AG04449 (cell line): Measurements from ENCODE around the gene KRT2.

Experiments
- CTCF ChIA-PET: fragments of 350-600 bp; formaldehyde crosslinking; extraction: SDS; loops from one replicate; lab custom pipeline; 2021; ENCODE audit warnings: antibody characterized with exemption; lab: Yijun Ruan, JAX
- POLR2A ChIA-PET: fragments of 400-600, 350-600 bp; formaldehyde crosslinking; extraction: SDS; loops from one replicate; lab custom pipeline; 2020; ENCODE audit warnings: antibody characterized with exemption, inconsistent platforms; lab: Yijun Ruan, JAX
- DNase-seq: peaks from one replicate; pipeline ENCODE4 v3.0.0-alpha.2; 2010; ENCODE audit warnings: low read depth, low spot score
- H3K4me3 ChIP-seq: 2 replicates; pipeline ENCODE4 v1.5.1; 2011; ENCODE audit warnings: low read depth, mild to moderate bottlenecking, control low read depth, low read length
- CTCF ChIP-seq: IDR thresholded peaks from one replicate; pipeline ENCODE4 v1.5.1; 2011; ENCODE audit warnings: mild to moderate bottlenecking, moderate library complexity, low read length, control low read depth, inconsistent platforms; ENCODE audit not compliant: insufficient read depth; ENCODE audit errors: missing control alignments

KRT2 gene

GRCh38 chr12:52648012-52648550, 3.9 kb downstream of the KRT2 start:
- no peak overlapping the region for H3K4me3 ChIP-seq
- no peak for TF ChIP-seq CTCF
- no peak for DNase-seq
- POLR2A ChIA-PET, result no interaction called here
- CTCF ChIA-PET, result interaction anchor here (1.3 kb wide), 1 partner anchor 12 kb away, joined by 3 read pairs; no protein-coding TSS in a partner anchor

GRCh38 chr12:52647601-52648000, 4.4 kb downstream of the KRT2 start:
- no peak for DNase-seq
- no peak overlapping the region for H3K4me3 ChIP-seq
- TF ChIP-seq CTCF, result no peak
- POLR2A ChIA-PET, result no interaction called here
- CTCF ChIA-PET, result interaction anchor here (1.3 kb wide), 1 partner anchor 11 kb away, joined by 3 read pairs; no protein-coding TSS in a partner anchor

- POLR2A ChIA-PET, result no interaction called here
- DNase-seq, result no peak
- CTCF ChIA-PET, result no interaction called here
- H3K4me3 ChIP-seq, result no peak overlapping the region
- no peak for TF ChIP-seq CTCF
Measured at GRCh38 chr12:52646613-52647012, 5.4 kb downstream of the KRT2 start.

GRCh38 chr12:52645982-52646381, 6.0 kb downstream of the KRT2 start:
- no peak for TF ChIP-seq CTCF
- DNase-seq, result no peak
- POLR2A ChIA-PET, result no interaction called here

GRCh38 chr12:52645120-52645761, 6.8 kb downstream of the KRT2 start:
- no peak for TF ChIP-seq CTCF
- POLR2A ChIA-PET, result no interaction called here
- CTCF ChIA-PET, result no interaction called here
- no peak overlapping the region for H3K4me3 ChIP-seq
- DNase-seq, result no peak

More at GRCh38 chr12:52645982-52646381, 6.0 kb downstream of the KRT2 start:
- H3K4me3 ChIP-seq, result no peak overlapping the region
- CTCF ChIA-PET, result no interaction called here

GRCh38 chr12:52644078-52644415, 8.0 kb downstream of the KRT2 start:
- H3K4me3 ChIP-seq, result no peak overlapping the region
- no peak for DNase-seq
- no peak for TF ChIP-seq CTCF
- ChIA-PET POLR2A (no interaction called here), CTCF (no interaction called here)
